ENCODE measurements around the gene DRAP1.
"Not testable (repeated sequence)": the region's sequence is repeated elsewhere in the genome, so short reads cannot be mapped to it uniquely, and the experiment has no call there.

The DRAP1 gene

DNA sequence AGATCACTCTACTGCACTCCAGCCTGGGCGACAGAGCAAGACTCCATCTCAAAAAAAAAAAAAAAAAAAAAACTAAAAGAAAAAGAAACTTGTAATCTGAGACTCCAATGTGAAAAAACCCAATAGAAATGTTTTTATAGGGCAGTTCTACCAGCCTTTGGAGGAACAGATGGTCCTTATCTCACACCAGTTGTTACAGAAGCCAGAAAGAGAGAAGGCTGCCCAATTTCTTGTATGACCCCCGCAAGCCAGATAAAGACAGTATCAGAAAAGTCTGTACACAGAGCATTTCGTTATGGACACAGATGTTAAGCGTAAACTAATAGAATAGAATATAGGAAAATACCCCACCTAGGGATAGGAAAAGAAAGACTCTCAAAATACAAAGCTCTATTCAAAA lies 14.8 kb downstream of the DRAP1 start:
- no peak for DNase-seq

DNA sequence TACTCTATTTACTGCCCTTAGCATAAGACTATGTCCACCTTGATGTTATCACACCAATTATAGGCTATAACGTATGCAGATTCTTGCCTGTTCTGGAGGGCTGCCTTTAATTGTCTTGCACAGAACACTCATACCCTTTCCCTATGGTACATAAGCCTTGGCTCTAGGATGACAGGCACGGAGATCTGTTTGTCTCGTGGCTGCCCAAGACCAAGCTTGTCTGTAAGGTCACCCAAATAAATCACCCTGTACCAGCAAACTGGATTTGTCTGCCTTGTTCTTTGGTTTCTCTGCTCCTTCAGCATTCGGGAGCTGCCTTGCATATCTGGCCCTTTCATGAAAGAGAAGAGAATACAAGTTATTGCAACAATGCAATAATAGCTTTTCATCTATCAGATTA lies 18.5 kb downstream of the DRAP1 start:
- no peak for DNase-seq

DNA sequence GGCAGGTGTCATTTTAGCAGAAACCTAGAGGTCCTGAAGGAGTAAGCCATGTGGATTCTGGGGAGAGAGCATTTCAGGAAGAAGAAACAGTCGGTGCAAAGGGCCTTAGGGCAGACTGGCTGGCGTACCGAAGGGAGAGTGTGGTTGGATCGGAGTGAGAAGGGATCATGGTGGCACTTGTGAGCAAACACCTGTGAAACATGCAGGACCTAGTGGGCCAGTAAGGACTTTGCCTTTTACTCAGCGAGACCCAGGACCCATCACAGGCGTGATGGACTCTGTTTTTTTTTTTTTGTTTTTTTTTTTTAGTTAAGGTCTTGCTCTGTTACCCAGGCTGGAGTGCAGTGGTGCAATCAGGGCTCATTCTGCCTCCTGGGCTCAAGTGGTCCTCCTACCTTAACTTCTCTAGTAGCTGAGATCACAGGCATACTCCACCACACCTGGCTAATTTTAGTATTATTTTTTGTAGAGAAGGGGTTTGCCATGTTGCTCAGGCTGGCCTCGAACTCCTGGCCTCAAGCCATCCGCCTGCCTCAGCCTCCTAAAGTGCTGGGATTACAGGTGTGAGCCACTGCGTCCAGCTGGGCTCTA lies 22.6 kb downstream of the DRAP1 start:
- DNase-seq = no peak

DNA sequence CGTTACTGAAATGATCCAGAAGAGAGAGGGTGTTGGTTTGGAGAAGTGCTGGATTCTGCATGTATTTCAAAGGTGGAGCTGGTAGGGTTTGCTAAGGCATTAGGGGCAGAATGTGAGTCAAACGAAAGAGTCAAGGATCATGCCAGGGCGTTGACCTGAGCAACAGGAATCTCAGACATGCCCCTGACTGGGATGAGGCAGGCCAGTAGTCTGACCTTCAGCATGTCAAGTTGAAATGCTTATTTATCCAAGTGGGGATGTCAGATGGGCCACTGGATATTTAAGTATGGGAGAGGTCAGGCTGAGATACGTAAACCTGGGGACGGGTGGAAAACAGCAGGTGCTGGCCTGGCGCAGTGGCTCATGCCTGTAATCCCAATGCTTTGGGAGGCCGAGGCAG lies 23.3 kb downstream of the DRAP1 start:
- DNase-seq = no peak

DNA sequence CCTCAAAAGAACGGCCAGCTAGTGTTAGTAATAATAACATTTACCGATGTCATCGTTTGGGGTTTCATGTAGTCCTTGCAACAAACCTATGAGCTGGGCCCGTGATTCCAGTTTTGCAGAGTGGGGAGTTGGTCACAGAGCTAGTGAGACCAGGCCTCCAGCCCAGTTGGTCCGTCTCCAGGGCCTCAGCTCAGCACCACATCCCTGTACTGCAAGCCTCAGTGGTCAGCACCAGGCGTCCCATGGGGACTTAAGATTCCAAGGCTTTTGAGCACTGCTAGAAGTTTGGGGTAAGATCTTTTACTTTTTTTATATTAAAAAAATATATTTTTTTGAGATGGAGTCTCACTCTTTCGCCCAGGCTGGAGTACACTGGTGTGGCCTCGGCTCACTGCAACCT lies 25.0 kb downstream of the DRAP1 start:
- no peak for DNase-seq

DNA sequence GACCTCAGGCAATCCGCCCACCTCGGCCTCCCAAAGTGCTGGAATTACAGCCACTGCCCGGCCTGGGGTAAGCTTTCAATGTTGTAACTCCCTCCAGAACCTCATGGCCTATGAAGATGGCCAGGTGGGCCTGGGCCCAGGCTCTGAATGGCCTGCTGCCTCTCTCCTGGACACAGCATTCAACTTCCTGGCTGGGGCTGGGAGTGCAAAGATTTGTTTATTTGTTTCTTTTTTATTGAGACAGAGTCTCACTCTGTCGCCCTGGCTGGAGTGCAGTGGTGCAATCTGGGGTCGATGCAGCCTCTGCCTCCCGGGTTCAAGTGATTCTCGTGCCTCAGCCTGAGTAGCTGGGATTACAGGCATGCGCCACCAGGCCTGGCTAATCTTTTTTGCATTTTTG lies 25.5 kb downstream of the DRAP1 start:
- DNase-seq = no peak

DNA sequence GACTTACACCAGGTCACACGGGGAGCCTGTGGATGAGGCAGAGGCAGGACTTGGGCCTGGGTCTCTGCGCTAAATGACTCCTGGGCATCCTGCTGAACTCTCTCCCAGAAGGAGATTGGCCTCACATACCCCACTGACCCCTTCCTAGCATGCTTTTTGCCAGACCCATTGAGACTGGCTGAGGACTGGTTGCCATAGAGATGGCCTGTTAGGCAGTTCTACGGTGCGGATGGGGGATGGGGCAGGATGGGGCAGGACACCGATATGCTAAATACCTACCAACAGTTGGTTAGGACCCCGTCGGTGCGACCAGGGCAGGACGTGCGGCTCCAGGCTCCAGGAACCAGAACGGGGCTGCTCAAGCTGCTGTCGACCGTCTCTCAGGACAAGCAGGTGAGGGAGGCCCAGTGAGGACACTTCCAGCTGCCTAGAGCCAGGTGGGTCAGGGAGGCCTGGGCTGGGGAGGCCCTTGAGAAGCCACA lies 26.2 kb downstream of the DRAP1 start, which contains the start of gene TSGA10IP:
Gene TSGA10IP (plus strand): TSS at position 51 of the 482 bp plus-strand sequence. CDS start 196 bp downstream, at position 247.
- DNase-seq = no peak

DNA sequence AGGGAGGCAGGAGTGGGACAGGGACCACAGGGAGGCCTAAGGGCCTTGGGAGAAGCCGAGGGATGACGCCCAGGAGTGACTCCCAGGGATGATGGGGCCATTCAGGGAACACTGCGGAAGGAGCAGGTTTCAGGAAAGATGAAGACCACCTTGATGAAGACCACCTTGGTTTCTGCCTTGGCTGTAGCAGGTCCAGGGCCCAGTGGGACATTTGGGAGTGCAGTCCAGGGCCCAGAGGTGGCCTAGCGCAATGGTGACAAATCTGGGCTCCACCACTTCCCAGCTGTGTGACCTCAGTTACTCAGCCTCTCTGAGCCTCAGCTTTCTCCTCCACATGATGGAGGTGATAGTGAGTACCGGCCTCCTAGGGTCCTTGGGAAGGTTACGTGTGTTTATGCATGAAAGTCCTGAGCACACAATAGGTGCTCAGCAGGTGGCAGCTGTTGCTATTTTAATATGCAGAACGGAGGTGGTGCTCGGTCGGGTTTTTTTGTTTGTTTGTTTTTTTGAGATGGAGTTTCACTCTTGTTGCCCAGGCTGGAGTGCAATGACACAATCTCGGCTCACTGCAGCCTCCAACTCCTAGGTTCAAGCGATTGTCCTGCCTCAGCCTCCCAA lies 26.8 kb downstream of the DRAP1 start:
- DNase-seq = no peak

DNA sequence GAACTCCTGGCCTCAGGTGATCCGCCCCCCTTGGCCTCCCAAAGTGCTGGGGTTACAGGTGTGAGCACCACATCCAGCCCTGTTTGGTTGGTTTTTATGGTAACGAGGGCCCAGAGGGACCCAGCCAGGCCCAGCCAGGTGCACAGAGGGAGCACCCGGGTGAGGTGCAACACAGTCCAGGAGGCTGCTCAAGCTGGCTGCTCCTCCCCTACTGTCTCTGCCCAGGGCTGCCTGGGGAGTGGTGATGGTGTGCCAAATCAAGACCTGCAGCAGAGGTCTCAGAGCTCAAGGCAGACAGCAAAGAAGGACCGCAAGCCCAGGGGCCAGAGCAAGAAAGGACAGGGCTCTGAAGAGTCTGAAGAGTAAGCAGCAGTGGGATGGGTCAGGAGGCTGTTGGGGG lies 27.4 kb downstream of the DRAP1 start:
- no peak for DNase-seq

DNA sequence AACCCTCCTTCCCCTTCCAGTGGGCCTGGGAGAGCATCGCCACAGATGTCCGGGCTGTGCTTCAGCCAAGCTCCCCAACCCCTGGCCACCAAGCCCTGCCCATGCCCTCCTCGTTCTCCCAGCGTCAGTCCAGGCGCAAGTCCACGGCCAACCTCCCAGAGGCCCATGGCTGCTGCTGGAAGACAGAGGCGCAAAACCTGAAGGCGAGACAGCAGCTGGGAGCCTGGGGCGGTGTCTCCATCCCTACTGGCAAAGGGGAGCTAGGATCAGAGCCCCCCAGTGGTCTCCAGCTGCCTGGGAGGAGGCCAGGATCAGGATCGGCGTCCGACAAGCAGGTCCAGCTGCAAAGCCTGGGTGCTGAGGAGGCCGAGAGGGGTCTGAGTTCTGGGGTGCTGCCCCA lies 27.9 kb downstream of the DRAP1 start:
- no peak for DNase-seq

DNA sequence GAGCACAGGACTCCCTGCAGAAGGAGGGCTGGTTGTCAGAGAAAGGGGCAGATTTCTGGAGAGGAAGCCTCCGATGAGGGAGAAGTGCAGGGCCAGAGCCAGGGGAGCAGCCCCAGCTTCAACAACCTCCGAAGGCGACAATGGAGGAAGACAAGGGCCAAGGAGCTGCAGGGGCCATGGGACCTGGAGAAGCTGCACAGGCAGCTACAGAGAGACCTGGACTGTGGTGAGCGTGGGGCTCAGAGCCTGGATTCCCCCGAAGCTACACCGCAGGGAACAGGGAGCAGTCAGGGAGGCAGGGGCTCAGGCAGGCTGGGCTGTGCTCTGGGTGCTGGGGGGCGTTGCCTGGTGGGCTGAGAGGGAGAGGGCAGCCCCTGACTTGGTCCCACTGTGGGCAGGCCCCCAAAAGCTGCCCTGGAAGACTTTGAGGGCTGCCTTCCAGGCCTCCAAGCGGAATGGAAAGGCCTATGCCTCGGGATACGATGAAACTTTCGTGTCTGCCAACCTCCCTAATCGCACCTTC lies 28.4 kb downstream of the DRAP1 start:
- no peak for DNase-seq

DNA sequence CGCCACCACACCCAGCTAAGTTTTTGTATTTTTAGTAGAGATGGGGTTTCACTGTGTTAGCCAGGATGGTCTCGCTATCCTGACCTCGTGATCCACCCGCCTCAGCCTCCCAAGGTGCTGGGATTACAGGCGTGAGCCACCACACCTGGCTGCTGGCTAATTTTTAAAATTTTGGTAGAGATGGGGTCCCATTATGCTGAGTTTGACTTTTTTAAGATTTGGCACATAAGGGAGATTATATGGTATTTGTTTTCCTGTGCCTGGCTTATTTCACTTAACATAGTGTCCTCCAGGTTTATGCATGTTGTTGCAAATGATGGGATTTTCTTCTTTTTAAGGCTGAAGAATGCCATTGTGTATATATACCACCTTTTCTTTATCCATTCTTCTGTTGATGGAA lies 31.5 kb downstream of the DRAP1 start:
- DNase-seq = not testable (repeated sequence)

DNA sequence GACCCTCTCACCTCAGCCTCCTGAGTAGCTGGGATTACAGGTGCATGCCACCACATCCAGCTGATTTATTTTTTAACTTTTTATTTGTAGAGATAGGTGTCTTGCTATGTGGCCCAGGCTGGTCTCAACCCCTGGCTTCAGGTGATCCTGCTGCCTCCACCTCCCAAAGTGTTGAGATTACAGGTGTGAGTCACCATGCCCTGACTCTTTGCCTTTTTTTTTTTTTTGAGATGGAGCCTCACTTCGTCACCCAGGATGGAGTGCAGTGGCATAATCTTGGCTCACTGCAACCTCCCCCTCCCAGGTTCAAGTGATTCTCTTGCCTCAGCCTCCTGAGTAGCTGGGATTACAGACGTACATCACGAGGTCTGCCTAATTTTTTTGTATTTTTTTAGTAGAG lies 32.4 kb downstream of the DRAP1 start:
- DNase-seq = not testable (repeated sequence)

DNA sequence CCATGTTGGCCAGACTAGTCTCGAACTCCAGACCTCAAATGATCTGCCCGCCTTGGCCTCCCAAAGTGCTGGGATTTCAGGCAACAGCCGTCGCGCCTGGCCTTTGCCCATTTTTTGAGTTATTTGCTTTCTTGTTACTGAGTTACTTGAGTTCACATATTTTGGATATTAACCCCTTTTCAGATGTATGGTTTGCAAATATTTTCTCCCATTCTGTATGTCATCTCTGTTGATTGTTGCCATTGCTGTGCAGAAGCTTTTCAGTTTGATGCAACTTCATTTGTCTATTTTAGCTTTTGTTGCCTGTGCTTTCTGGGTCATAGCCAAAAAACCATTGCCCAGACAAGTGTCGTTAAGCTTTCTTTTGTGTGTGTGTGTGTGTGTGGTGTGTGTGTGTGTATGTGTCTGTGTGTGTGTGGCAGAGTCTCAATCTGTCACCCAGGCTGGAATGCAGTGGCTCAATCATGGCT lies 32.9 kb downstream of the DRAP1 start:
- no peak for DNase-seq

DNA sequence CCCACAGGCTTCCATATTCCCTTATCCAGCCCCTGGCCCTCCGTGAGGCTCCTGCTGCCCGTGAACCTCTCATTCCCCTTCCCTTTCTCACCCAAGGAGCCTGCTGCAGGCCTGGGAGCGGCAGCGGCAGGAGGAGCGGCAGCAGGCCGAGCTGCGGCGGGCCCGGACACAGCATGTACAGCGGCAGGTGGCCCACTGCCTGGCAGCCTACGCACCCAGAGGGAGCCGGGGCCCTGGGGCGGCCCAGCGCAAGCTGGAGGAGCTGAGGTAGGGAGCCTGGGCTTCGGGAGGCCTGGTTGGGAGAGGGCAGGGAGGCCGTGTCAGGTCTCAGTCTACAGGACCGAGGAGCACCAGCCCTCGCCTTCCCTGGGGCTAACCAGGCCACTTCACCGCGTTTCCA lies 34.2 kb downstream of the DRAP1 start:
- DNase-seq = no peak

DNA sequence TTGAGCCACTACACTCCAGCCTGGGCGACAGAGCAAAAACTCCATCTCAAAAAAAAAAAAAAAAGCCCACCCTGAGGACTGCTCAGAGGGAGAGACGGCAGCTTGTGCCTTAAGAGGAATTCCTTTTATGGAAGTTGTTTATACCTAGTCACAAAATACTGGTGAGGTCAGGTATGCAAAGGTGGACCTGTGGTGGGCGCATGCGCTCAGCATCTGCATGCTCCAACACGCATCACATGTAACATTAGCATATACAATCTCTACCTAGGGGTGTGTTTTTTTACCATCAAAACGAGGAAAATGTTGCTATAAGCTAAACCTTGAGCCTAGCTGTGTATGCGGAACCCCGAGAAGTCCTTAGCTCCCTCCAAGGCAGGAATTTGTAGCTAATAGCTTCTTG lies 35.5 kb downstream of the DRAP1 start:
- no peak for DNase-seq

DNA sequence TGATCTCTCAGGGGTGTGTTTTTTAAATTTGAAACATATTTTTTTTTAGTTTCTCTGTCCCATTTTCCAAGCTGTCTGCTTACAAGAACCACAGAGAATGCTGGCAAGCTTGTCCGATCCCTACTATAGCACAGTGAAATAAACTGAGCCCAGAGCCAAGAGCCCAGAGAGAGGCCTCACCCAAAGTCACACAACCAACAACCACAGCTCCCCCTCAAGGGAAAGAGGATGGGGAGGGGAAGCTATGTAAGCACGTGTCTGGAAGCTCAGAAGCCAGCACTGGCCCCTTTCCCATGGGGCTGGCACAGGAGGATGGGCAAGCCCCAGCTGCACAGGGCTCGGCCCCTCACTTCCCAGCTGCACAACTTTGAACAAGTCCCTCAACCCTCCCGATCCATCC lies 39.1 kb downstream of the DRAP1 start:
- no peak for DNase-seq

DNA sequence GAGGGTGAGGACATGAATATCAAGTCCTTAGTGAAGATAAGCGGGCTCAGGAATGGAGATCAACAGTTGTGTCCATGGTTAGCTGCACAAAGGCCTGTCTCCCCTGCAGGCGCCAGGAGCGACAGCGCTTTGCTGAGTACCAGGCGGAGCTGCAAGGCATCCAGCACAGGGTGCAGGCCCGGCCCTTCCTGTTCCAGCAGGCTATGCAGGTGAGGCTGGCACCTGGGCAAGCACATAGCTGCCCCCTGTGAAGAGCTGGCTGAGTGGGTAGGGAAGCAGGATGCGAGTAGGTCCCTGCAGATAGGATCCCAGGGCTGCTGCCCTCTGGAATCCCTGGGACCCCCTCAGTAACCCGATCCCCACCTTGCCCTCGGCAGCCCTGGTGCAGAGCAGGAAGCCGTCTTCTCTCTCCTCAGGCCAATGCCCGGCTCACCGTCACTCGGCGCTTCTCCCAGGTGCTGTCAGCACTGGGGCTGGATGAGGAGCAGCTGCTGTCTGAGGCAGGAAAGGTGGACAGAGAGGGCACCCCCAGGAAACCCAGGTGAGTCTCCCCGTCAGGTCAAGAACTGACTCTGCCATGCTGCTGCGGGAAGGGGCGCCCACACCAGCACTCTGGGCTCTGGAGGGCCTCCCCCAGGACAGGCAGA lies 39.7 kb downstream of the DRAP1 start:
- no peak for DNase-seq

DNA sequence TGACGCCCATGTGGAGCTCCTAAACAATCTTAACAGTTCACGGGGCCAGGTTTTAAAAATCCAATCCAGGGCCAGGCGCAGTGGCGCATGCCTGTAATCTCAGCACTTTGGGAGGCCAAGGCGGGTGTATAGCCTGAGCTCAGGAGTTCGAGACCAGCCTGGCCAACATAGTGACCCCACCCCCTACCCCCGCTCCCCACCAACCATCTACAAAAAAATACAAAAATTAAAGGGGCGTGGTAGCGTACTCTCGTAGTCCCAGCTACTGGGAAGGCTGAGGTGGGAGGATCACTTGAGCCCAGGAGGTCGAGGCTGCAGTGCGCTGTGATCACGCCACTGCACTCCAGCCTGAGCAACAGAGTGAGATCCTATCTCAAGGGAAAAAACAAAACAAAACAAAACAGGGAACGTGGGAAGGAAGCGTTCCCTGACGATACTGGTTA lies 41.6 kb downstream of the DRAP1 start:
- no peak for DNase-seq

DNA sequence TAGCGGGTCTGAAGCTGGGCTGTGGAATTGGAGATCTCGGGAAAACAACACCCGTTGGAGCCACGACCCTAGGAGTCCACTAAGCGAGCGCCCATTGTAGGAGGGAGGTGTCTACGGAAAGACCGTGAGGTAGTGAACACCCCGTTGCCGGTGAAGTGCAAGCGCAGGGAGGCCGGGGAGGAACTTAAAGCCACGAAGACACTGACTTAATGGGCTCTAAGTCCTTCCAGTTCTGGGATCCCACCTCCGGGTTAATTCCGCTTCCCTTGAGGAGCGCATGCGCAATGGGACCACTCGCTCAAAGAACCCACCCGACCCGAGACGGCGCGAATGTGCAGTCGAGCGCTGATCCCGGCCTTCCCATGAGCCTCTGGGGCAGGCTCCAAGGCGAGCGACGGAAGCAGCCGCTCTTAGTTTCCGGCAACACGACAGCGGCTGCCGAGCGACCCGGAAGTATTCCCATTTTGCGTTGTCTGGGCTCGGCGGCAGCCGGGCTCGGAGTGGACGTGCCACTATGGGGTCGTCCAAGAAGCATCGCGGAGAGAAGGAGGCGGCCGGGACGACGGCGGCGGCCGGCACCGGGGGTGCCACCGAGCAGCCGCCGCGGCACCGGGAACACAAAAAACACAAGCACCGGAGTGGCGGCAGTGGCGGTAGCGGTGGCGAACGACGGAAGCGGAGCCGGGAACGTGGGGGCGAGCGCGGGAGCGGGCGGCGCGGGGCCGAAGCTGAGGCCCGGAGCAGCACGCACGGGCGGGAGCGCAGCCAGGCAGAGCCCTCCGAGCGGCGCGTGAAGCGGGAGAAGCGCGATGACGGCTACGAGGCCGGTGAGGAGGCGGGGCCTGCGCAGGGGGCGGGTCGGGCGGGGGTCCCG lies 42.3 kb downstream of the DRAP1 start, which contains the start of gene SART1:
Gene SART1 (plus strand): TSS at position 468 of the 874 bp plus-strand sequence. CDS start 47 bp downstream, at position 515.
- peak; percentile 98 to 99 for DNase-seq

DNA sequence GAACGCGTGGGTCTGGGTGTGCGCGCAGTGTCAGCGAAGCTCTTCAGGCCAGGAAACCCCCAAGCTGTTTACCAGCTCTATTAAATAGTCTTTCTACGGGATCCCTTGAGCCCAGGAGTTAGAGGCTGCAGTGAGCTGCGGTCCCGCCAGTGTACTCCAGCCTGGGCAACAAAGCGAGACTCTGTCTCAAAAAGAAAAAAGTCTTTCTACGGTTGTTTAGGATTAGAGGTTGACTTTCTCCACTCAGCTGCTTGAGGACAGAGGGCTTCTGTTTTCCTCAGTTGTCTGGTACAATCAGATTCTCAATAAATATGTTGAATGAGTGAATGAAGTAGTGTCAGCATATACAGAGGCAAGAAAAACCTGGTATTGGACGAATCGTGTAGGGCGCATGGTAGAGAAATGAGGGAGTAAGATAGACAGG lies 42.9 kb downstream of the DRAP1 start:
- DNase-seq = no peak

DNA sequence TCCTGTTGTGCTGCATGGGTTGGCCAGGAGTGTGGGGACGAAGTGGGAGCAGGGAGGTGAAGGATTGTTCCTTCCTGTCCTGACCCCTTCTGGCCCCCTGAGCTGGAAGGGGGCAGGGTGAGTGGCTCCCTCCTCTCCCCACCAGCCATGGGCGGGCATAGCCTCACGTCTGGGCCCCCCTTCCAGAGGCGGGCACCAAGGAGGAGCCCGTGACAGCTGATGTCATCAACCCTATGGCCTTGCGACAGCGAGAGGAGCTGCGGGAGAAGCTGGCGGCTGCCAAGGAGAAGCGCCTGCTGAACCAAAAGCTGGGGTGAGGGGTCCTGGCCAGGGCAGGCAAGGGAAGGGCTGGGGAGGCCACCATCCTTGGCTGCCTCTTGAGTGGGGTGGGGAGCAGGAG lies 45.7 kb downstream of the DRAP1 start:
- no peak for DNase-seq
